Pancreas (tissue), 10 donors: ENCODE measurements around the gene CKAP4. TPM values are rescaled to one million over a fixed set of nuclear protein-coding genes. Genes with fewer than 3 reads are reported as not detected.
"Not testable (repeated sequence)": the region's sequence is repeated elsewhere in the genome, so short reads cannot be mapped to it uniquely, and the experiment has no call there.

Experiments
- ATAC-seq, 4 donors: fragments of 200-7000 bp; cut with Tn5 transposase; one replicate each; pipeline versions ENCODE4 v1.8.0 to v1.9.1; 2020; ENCODE audit warnings: mild to moderate bottlenecking in 4 of 4, moderate library complexity in 4 of 4
- DNase-seq, 6 donors: peaks; one replicate each; pipeline ENCODE4 v3.0.0-alpha.2; 2020
- FAIRE-seq: peaks from 2 replicates; lab custom pipeline; 2012; peaks lifted over from hg19 to GRCh38; lab: Jason Lieb, UNC
- H3K27ac ChIP-seq, 4 donors: fragments of 200-600 bp; sonication (generic); 1 replicate in 3 of 4; 2 replicates in 1 of 4; pipeline versions ENCODE4 v1.5.0 to v1.8.0; 2020
- H3K27me3 ChIP-seq, 4 donors: fragments of 200-600 bp; one replicate each; pipeline ENCODE4 v1.8.0; 2021
- H3K36me3 ChIP-seq, 3 donors: fragments of 200-600 bp; sonication (generic) in 1 of 3; one replicate each; pipeline versions ENCODE4 v1.5.0 to v1.8.0; 2020 to 2021
- H3K4me1 ChIP-seq, 3 donors: fragments of 200-600 bp; one replicate each; pipeline ENCODE4 v1.8.0; 2021
- H3K4me3 ChIP-seq, 4 donors: fragments of 200-600 bp; sonication (generic) in 2 of 4; one replicate each; pipeline versions ENCODE4 v1.5.0 to v1.8.0; 2020 to 2021
- H3K9me3 ChIP-seq, 4 donors: fragments of 200-600 bp; one replicate each; pipeline ENCODE4 v1.8.0; 2021
- CTCF ChIP-seq, 4 donors: fragments of 200-600 bp; sonication (generic) in 3 of 4; IDR thresholded peaks; one replicate each; pipeline versions ENCODE4 v1.5.0 to v1.8.0; 2021; ENCODE audit warnings: antibody characterized with exemption in 4 of 4
- WGBS, 2 donors: extraction: QIAGEN DNeasy Blood & Tissue Kit; methylation state at CpG; one replicate each; pipeline ENCODE4 v1.1.7; 2013; 5-methylcytosine and 5-hydroxymethylcytosine counted together
- intact Hi-C, 3 donors: fragments of 100-400 bp; cut with DNase I; formaldehyde crosslinking; loops; one replicate each; pipeline versions ENCODE4 v1.11.1 to v1.14.2; 2022
- polyA plus RNA-seq, 2 donors: library from polyadenylated mRNA; stranded (reverse); fragments of 200-250 nt; gene quantifications; one replicate each; pipeline ENCODE4 v1.2.3, GENCODE V29; 2013
- total RNA-seq, 6 donors: library from RNA; stranded (reverse); fragmentation: NEBNext Ultra II Directional in 4 of 6; extraction: Animal tissue kit (Norgen Biotek cat#: 25700) in 4 of 6; gene quantifications; one replicate each; pipeline versions ENCODE4 v1.2.1 to v1.2.4, GENCODE V29; 2021 to 2023
- donor health status: healthy with polysubstance abuse.
- donor health status: DM: no; HTN: no; CAD: no; lungs with moderate emphysema.
- donor health status: DM: no; HTN: no; CAD: no.
- donor health status: control.
- donor health status: control.
- donor health status: Bipolar disorder and iron deficiency.
- donor health status: DM: yes; HTN: yes; CAD: no.
- donor health status: DM: no; HTN: no; CAD: no.
- donor health status: DM: no; HTN: no; CAD: no.
- donor health status: DM: yes; HTN: yes; CAD: no.

The CKAP4 gene
- total and polyA plus RNA-seq, 8 donors = 5.6 to 45.3 (median 24.6) TPM

GRCh38 chr12:106287364-106287763 lies 39.5 kb upstream of the CKAP4 start:
- FAIRE-seq = no peak
- no peaks in the 10 kb centered on the region for H3K9me3 ChIP-seq
- DNase-seq = no peak
- no peaks in the 10 kb centered on the region for H3K4me1 ChIP-seq
- no peak overlapping the region for H3K4me3 ChIP-seq
- no peak for ATAC-seq
- 60 to 63% methylated on average over 1 of the region's 1 CpG for WGBS, 2 donors
- no peak for TF ChIP-seq CTCF (IDR thresholded peaks at IDR 0.05)
- no peaks in the 10 kb centered on the region for H3K27me3 ChIP-seq
- no peak overlapping the region for H3K27ac ChIP-seq
- intact Hi-C loops = no loop called here
- no peaks in the 10 kb centered on the region for H3K36me3 ChIP-seq

GRCh38 chr12:106286576-106287162 lies 38.8 kb upstream of the CKAP4 start:
- H3K9me3 ChIP-seq, H3K4me1 ChIP-seq, intact Hi-C loops, ATAC-seq, H3K36me3 ChIP-seq, H3K4me3 ChIP-seq, DNase-seq, H3K27me3 ChIP-seq, FAIRE-seq, H3K27ac ChIP-seq: not testable (repeated sequence)
- WGBS, 2 donors = 72 to 74% methylated on average over 14 of the region's 14 CpGs

- Histone ChIP-seq H3K27ac (no peak overlapping the region), H3K36me3 (no peaks in the 10 kb centered on the region), H3K27me3 (no peaks in the 10 kb centered on the region), H3K4me1 (peaks cover 0 to 5% (median 3%) of the 10 kb centered on the region in 3 donors), H3K4me3 (no peak overlapping the region), H3K9me3 (no peaks in the 10 kb centered on the region)
- intact Hi-C loops = no loop called here
- ATAC-seq (no peak), DNase-seq (no peak), FAIRE-seq (no peak)
- 50 to 62% methylated on average over 4 of the region's 4 CpGs for WGBS, 2 donors
- no peak for TF ChIP-seq CTCF (IDR thresholded peaks at IDR 0.05)
These were observed 38.2 kb upstream of the CKAP4 start for GRCh38 chr12:106285982-106286381.

GRCh38 chr12:106284358-106285105 lies 36.7 kb upstream of the CKAP4 start:
- ATAC-seq = no peak
- Histone ChIP-seq H3K4me3 (no peak overlapping the region), H3K36me3 (no peaks in the 10 kb centered on the region), H3K27ac (no peak overlapping the region), H3K27me3 (no peaks in the 10 kb centered on the region), H3K9me3 (no peaks in the 10 kb centered on the region), H3K4me1 (peaks cover 0 to 9% (median 8%) of the 10 kb centered on the region in 3 donors)
- TF ChIP-seq CTCF (IDR thresholded peaks at IDR 0.05) = no peak
- intact Hi-C loops = loop anchor here in 2 of 3 donors (5.0 kb wide), 1 partner anchor 57 kb away; no protein-coding TSS in a partner anchor
- 52 to 55% methylated on average over 10 of the region's 10 CpGs for WGBS, 2 donors
- DNase-seq = no peak
- no peak for FAIRE-seq

GRCh38 chr12:106282457-106283097 lies 34.8 kb upstream of the CKAP4 start:
- Histone ChIP-seq H3K4me3 (no peak overlapping the region), H3K9me3 (no peaks in the 10 kb centered on the region), H3K27ac (no peak overlapping the region), H3K36me3 (no peaks in the 10 kb centered on the region), H3K4me1 (peaks cover 0 to 9% (median 8%) of the 10 kb centered on the region in 3 donors), H3K27me3 (no peaks in the 10 kb centered on the region)
- 11 to 15% methylated on average over 7 of the region's 7 CpGs for WGBS, 2 donors
- no peak for FAIRE-seq
- intact Hi-C loops = loop anchor here in 2 of 3 donors (5.0 kb wide), 1 partner anchor 55 kb away; no protein-coding TSS in a partner anchor
- peak; percentile 52 to 79 (median 60) for TF ChIP-seq CTCF (IDR thresholded peaks at IDR 0.05)
- peak; percentile 87 to 96 (median 93) for ATAC-seq
- peak in 4 of 6 donors; percentile 43 to 68 (median 55) for DNase-seq
